ENCODE data around the gene SPAG5.

The SPAG5 gene

GRCh38 chr17:28550858-28551257 is 48.0 kb downstream of the SPAG5 start:
- Histone ChIP-seq H3K27ac (ENCODE audit: low read depth, low read length) (no peak overlapping the region), H3K79me2 (ENCODE audit: control insufficient read depth, low read length) (peaks cover 12% of the 10 kb centered on the region; the same call in 1 of the 2 replicates), H3F3A (ENCODE audit: control insufficient read depth, insufficient read depth) (0 out of 2 replicates have a peak, but pooled peaks cover 5% of the 10 kb centered on the region), H3K9me3 (ENCODE audit: control insufficient read depth, insufficient read depth, low read length) (no peaks in the 10 kb centered on the region), H4K20me1 (ENCODE audit: control insufficient read depth, insufficient read depth, low read depth, low read length) (no peaks in the 10 kb centered on the region), H3K4me3 (ENCODE audit: low read length) (0 out of 2 replicates have a peak overlapping the region, but pooled peaks have one; percentile 81), H3K9me2 (replicated peaks; ENCODE audit: control insufficient read depth, low read length) (no peaks in the 10 kb centered on the region), H3K4me1 (ENCODE audit: control insufficient read depth, low read length) (peaks cover 56% of the 10 kb centered on the region), H3K36me3 (ENCODE audit: control insufficient read depth, low read length) (peaks cover 28% of the 10 kb centered on the region), H3K4me2 (ENCODE audit: low read length) (peak overlapping the region; percentile 82), H3K27me3 (ENCODE audit: control insufficient read depth, low read length) (no peaks in the 10 kb centered on the region)
- TF ChIP-seq CTCF (IDR thresholded peaks at IDR 0.05; ENCODE audit: low read depth, low read length, poor library complexity, severe bottlenecking) (no peak), EZH2phosphoT487 (IDR thresholded peaks at IDR 0.05; ENCODE audit: borderline replicate concordance, low read length) (no peak)

GRCh38 chr17:28549236-28550132 is 49.3 kb downstream of the SPAG5 start:
- Histone ChIP-seq H3K36me3 (ENCODE audit: control insufficient read depth, low read length) (peaks cover 22% of the 10 kb centered on the region), H3K79me2 (ENCODE audit: control insufficient read depth, low read length) (peaks cover 12% of the 10 kb centered on the region; the same call in 1 of the 2 replicates), H3K9me2 (replicated peaks; ENCODE audit: control insufficient read depth, low read length) (no peaks in the 10 kb centered on the region), H3K27me3 (ENCODE audit: control insufficient read depth, low read length) (no peaks in the 10 kb centered on the region), H3F3A (ENCODE audit: control insufficient read depth, insufficient read depth) (0 out of 2 replicates have a peak, but pooled peaks cover 5% of the 10 kb centered on the region), H3K4me1 (ENCODE audit: control insufficient read depth, low read length) (peaks cover 56% of the 10 kb centered on the region), H3K4me3 (ENCODE audit: low read length) (peak overlapping the region; percentile 50), H3K4me2 (ENCODE audit: low read length) (peak overlapping the region; percentile 100), H3K9me3 (ENCODE audit: control insufficient read depth, insufficient read depth, low read length) (no peaks in the 10 kb centered on the region), H3K27ac (ENCODE audit: low read depth, low read length) (peak overlapping the region; percentile 56), H4K20me1 (ENCODE audit: control insufficient read depth, insufficient read depth, low read depth, low read length) (no peaks in the 10 kb centered on the region)
- TF ChIP-seq EZH2phosphoT487 (IDR thresholded peaks at IDR 0.05; ENCODE audit: borderline replicate concordance, low read length) (no peak), CTCF (IDR thresholded peaks at IDR 0.05; ENCODE audit: low read depth, low read length, poor library complexity, severe bottlenecking) (no peak)

GRCh38 chr17:28548417-28549130 is 50.3 kb downstream of the SPAG5 start:
- Histone ChIP-seq H3K4me3 (ENCODE audit: low read length) (peak overlapping the region; percentile 86), H3K27me3 (ENCODE audit: control insufficient read depth, low read length) (no peaks in the 10 kb centered on the region), H3F3A (ENCODE audit: control insufficient read depth, insufficient read depth) (0 out of 2 replicates have a peak, but pooled peaks cover 5% of the 10 kb centered on the region), H3K9me2 (replicated peaks; ENCODE audit: control insufficient read depth, low read length) (no peaks in the 10 kb centered on the region), H3K4me1 (ENCODE audit: control insufficient read depth, low read length) (peaks cover 59% of the 10 kb centered on the region), H3K36me3 (ENCODE audit: control insufficient read depth, low read length) (peaks cover 13% of the 10 kb centered on the region), H3K27ac (ENCODE audit: low read depth, low read length) (no peak overlapping the region), H3K4me2 (ENCODE audit: low read length) (peak overlapping the region; percentile 100), H4K20me1 (ENCODE audit: control insufficient read depth, insufficient read depth, low read depth, low read length) (no peaks in the 10 kb centered on the region), H3K79me2 (ENCODE audit: control insufficient read depth, low read length) (peaks cover 12% of the 10 kb centered on the region; the same call in 1 of the 2 replicates), H3K9me3 (ENCODE audit: control insufficient read depth, insufficient read depth, low read length) (no peaks in the 10 kb centered on the region)
- TF ChIP-seq CTCF (IDR thresholded peaks at IDR 0.05; ENCODE audit: low read depth, low read length, poor library complexity, severe bottlenecking) (peak; percentile 66), EZH2phosphoT487 (IDR thresholded peaks at IDR 0.05; ENCODE audit: borderline replicate concordance, low read length) (no peak)

Measured in DOHH2 (cell line).